ENCODE results near the gene ZMYND11.
"Not testable (repeated sequence)": the region's sequence is repeated elsewhere in the genome, so short reads cannot be mapped to it uniquely, and the experiment has no call there.

The ZMYND11 gene

DNA sequence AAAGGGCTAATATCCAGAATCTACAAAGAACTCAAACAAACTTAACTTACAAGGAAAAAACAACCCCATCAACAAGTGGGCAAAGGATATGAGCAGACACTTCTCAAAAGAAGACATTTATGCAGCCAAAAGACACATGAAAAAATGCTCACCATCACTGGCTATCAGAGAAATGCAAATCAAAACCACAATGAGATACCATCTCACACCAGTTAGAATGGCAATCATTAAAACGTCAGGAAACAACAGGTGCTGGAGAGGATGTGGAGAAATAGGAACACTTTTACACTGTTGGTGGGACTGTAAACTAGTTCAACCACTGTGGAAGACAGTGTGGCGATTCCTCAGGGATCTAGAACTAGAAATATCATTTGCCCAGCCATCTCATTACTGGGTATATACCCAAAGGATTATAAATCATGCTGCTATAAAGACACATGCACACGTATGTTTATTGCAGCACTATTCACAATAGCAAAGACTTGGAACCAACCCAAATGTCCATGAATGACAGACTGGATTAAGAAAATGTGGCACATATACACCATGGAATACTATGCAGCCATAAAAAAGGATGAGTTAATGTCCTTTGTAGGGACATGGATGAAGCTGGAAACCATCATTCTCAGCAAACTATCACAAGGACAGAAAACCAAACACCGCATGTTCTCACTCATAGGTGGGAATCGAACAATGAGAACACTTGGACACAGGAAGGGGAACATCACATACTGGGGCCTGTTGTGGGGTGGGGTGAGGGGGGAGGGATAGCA lies 130.7 kb downstream of the ZMYND11 start:
- not testable (repeated sequence) for H3K4me3 ChIP-seq (ENCODE audit: low read depth, low read length)

DNA sequence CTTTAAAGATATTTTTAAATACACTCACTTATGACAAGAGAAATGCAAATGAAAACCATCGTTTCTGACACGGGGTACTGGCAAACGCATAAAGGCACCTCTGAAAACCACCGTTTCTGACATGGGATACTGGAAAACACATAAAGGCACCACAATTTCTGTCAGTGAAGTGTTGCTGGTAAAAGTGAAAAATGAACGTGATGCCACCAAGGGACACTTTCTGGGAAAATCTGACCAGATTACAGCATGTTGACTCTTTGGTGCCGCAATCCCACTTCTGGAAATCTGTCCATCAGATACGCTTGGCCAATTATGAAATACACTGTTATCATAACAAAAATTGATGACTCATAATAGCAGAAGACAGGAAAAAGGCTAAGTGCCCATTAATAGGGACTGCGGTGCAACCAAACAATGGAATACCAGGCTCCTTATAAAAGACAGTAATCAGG lies 131.7 kb downstream of the ZMYND11 start:
- H3K4me3 ChIP-seq (ENCODE audit: low read depth, low read length) = no peak overlapping the region
- TF ChIP-seq CTCF (IDR thresholded peaks at IDR 0.05; ENCODE audit: low read depth, low read length) = no peak

- H3K4me3 ChIP-seq (ENCODE audit: low read depth, low read length) = no peak overlapping the region
- TF ChIP-seq CTCF (IDR thresholded peaks at IDR 0.05; ENCODE audit: low read depth, low read length) = no peak
These were observed 132.4 kb downstream of the ZMYND11 start for GRCh38 chr10:267705-268104.

DNA sequence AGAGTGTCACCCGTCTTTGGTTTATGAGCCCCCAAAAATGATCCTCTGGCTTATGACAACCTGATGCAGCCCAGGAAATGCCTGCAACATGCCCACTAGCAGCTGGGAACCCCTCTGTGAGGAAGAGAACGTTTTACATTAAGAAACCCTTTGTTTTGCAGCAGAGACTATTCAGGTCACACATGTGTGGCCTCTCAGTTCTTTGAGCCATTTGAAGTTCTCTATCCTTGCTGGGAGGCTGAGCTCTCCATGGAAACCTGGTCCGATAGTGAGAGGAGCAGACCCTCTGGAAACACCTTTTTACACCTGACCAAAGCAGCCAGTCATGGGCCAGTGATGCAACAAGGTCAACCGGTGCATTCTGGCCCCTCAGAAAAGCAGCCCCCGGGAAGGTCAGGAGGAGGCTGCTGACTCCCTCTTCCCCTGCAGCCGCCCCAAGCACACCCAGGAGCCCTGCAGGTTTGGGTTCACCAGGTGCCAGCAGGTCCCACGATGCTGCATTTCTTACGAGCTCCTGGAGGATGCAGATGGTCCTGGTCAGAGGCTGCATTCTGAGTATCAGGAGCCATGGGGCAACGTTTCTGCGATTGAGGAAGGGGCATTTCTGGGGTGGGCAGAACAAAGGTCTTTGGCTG lies 134.3 kb downstream of the ZMYND11 start:
- TF ChIP-seq CTCF (IDR thresholded peaks at IDR 0.05; ENCODE audit: low read depth, low read length) = no peak
- H3K4me3 ChIP-seq (ENCODE audit: low read depth, low read length) = no peak overlapping the region

DNA sequence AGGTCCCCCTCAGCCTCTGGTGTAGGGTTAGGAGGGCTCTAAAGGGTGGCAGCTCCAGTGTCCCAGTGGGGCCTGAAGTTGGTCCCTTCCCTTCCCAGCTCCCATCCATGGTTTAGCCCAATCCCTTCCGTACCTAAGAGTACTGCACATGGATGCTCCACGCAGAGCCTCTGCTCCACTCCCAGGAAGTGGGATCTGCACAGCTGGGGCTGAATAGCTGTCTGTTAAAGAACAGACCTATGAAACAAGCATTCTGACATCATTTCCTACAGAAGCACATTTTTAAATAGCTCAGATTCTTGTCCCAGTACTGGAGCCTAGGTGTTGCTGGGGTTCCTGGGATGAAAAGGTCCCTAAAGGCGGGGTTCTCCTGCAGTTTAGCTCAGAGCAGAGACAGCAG lies 135.9 kb downstream of the ZMYND11 start:
- TF ChIP-seq CTCF (IDR thresholded peaks at IDR 0.05; ENCODE audit: low read depth, low read length) = no peak
- no peak overlapping the region for H3K4me3 ChIP-seq (ENCODE audit: low read depth, low read length)

GRCh38 chr10:271722-272121 lies 136.5 kb downstream of the ZMYND11 start:
- H3K4me3 ChIP-seq (ENCODE audit: low read depth, low read length) = no peak overlapping the region
- no peak for TF ChIP-seq CTCF (IDR thresholded peaks at IDR 0.05; ENCODE audit: low read depth, low read length)

GRCh38 chr10:273088-273487 lies 137.8 kb downstream of the ZMYND11 start:
- H3K4me3 ChIP-seq (ENCODE audit: low read depth, low read length) = no peak overlapping the region
- no peak for TF ChIP-seq CTCF (IDR thresholded peaks at IDR 0.05; ENCODE audit: low read depth, low read length)

Measured in WI38 (cell line).